ENCODE measurements around the gene ELOF1. TPM values are rescaled to one million over a fixed set of nuclear protein-coding genes. Genes with fewer than 3 reads are reported as not detected.

Gene ELOF1
- total RNA-seq, 2 donors from 2014 or later: 17.1 to 32.5 TPM

GRCh38 chr19:11586331-11586730, 27.3 kb upstream of the ELOF1 start:
- Histone ChIP-seq H3K36me3 (no peaks in the 10 kb centered on the region), H3K27ac (no peak overlapping the region), H3K9me3 (no peaks in the 10 kb centered on the region), H3K4me3 (no peak overlapping the region), H3K4me1 (peaks cover 0 to 6% of the 10 kb centered on the region in 2 donors), H3K27me3 (no peaks in the 10 kb centered on the region)
- DNase-seq (ENCODE audit: low spot score): no peak
- TF ChIP-seq CTCF (IDR thresholded peaks at IDR 0.05): no peak

GRCh38 chr19:11581740-11582139, 22.7 kb upstream of the ELOF1 start:
- TF ChIP-seq CTCF (IDR thresholded peaks at IDR 0.05): no peak
- Histone ChIP-seq H3K36me3 (no peaks in the 10 kb centered on the region), H3K4me3 (no peak overlapping the region), H3K4me1 (peaks cover 0 to 13% of the 10 kb centered on the region in 2 donors), H3K27me3 (no peaks in the 10 kb centered on the region), H3K27ac (no peak overlapping the region), H3K9me3 (no peaks in the 10 kb centered on the region)
- no peak for DNase-seq (ENCODE audit: low spot score)

GRCh38 chr19:11580116-11580515, 21.1 kb upstream of the ELOF1 start:
- Histone ChIP-seq H3K36me3 (no peaks in the 10 kb centered on the region), H3K4me1 (peaks cover 0 to 13% of the 10 kb centered on the region in 2 donors), H3K4me3 (no peak overlapping the region), H3K27me3 (no peaks in the 10 kb centered on the region), H3K9me3 (no peaks in the 10 kb centered on the region), H3K27ac (no peak overlapping the region)
- no peak for DNase-seq (ENCODE audit: low spot score)
- no peak for TF ChIP-seq CTCF (IDR thresholded peaks at IDR 0.05)

GRCh38 chr19:11578258-11579142, 19.5 kb upstream of the ELOF1 start:
- Histone ChIP-seq H3K4me3 (peak overlapping the region; percentile 14 to 38), H3K36me3 (no peaks in the 10 kb centered on the region), H3K27ac (peak overlapping the region in 1 of 2 donors; percentile 16), H3K4me1 (peaks cover 0 to 13% of the 10 kb centered on the region in 2 donors), H3K9me3 (no peaks in the 10 kb centered on the region), H3K27me3 (no peaks in the 10 kb centered on the region)
- DNase-seq (ENCODE audit: low spot score): no peak
- no peak for TF ChIP-seq CTCF (IDR thresholded peaks at IDR 0.05)

- H3K9me3 ChIP-seq: no peaks in the 10 kb centered on the region
- peak within 1 kb of the TSS; percentile 14 to 38 for H3K4me3 ChIP-seq
- TF ChIP-seq CTCF (IDR thresholded peaks at IDR 0.05): no peak
- no peaks in the 10 kb centered on the region for H3K27me3 ChIP-seq
- DNase-seq (ENCODE audit: low spot score): no peak
- H3K36me3 ChIP-seq: no peaks in the 10 kb centered on the region
- H3K27ac ChIP-seq: peak within 1 kb of the TSS in 1 of 2 donors; percentile 16
- H3K4me1 ChIP-seq: peaks cover 0 to 13% of the 10 kb centered on the region in 2 donors
These were observed 18.6 kb upstream of the ELOF1 start, which contains the start of gene ACP5 for GRCh38 chr19:11577451-11578257. ACP5 (minus strand) TSS chr19:11577645; CDS start chr19:11577317, 328 bp downstream.

Data from right atrium auricular region (tissue), 2 donors.